Neural progenitor cell (in vitro differentiated cells): ENCODE results near the gene OS9. TPM values are rescaled to one million over a fixed set of nuclear protein-coding genes. Genes with fewer than 3 reads are reported as not detected.

Experiments
- DNase-seq: peaks from one replicate; pipeline ENCODE4 v3.0.0-alpha.2; 2016; ENCODE audit warnings: low spot score
- H2AFZ ChIP-seq: fragments of 200-600 bp; sonication (generic); replicated peaks from 2 replicates; pipeline ENCODE4 v1.6.1; 2016; ENCODE audit warnings: antibody characterized with exemption
- H3F3A ChIP-seq: fragments of 200-600 bp; sonication (generic); 2 replicates; pipeline ENCODE4 v1.6.1; 2016; ENCODE audit warnings: antibody characterized with exemption, low read depth
- H3K27ac ChIP-seq: fragments of 200-600 bp; sonication (generic); 2 replicates; pipeline ENCODE4 v1.5.1; 2016; ENCODE audit warnings: mild to moderate bottlenecking
- H3K27me3 ChIP-seq: fragments of 200-600 bp; sonication (generic); 2 replicates; pipeline ENCODE4 v1.6.1; 2016; ENCODE audit warnings: mild to moderate bottlenecking, moderate library complexity
- H3K36me3 ChIP-seq: fragments of 200-600 bp; sonication (generic); 2 replicates; pipeline ENCODE4 v1.5.1; 2016
- H3K4me1 ChIP-seq: fragments of 200-600 bp; sonication (generic); 2 replicates; pipeline ENCODE4 v1.6.1; 2016; ENCODE audit warnings: mixed run types
- H3K4me2 ChIP-seq: fragments of 200-600 bp; sonication (generic); 2 replicates; pipeline ENCODE4 v1.6.1; 2016
- H3K4me3 ChIP-seq: fragments of 200-600 bp; sonication (generic); 2 replicates; pipeline ENCODE4 v1.5.1; 2016
- H3K79me2 ChIP-seq: fragments of 200-600 bp; sonication (generic); 2 replicates; pipeline ENCODE4 v1.6.1; 2016; ENCODE audit warnings: low read depth
- H3K9ac ChIP-seq: fragments of 200-600 bp; sonication (generic); 2 replicates; pipeline ENCODE4 v1.6.1; 2016
- H3K9me3 ChIP-seq: fragments of 200-600 bp; sonication (generic); 2 replicates; pipeline ENCODE4 v1.5.1; 2016; ENCODE audit warnings: low read depth
- H4K20me1 ChIP-seq: fragments of 200-600 bp; sonication (generic); 2 replicates; pipeline ENCODE4 v1.6.1; 2016; ENCODE audit warnings: low read depth
- H3K27ac Mint-ChIP-seq: 3 replicates; pipeline ENCODE4 v1.8.0; 2021; ENCODE audit warnings: mixed read lengths
- H3K27me3 Mint-ChIP-seq: 2 replicates; pipeline ENCODE4 v1.8.0; 2022; ENCODE audit warnings: low read depth, mild to moderate bottlenecking, inconsistent platforms, moderate library complexity, mixed read lengths; ENCODE audit not compliant: insufficient read depth
- H3K36me3 Mint-ChIP-seq: 3 replicates; pipeline ENCODE4 v1.8.0; 2021; ENCODE audit warnings: mixed read lengths
- H3K4me1 Mint-ChIP-seq: 3 replicates; pipeline ENCODE4 v1.8.0; 2021; ENCODE audit warnings: mixed read lengths
- H3K4me3 Mint-ChIP-seq: 3 replicates; pipeline ENCODE4 v1.8.0; 2021; ENCODE audit warnings: mild to moderate bottlenecking, moderate library complexity, mixed read lengths
- H3K9me3 Mint-ChIP-seq: 3 replicates; pipeline ENCODE4 v1.8.0; 2020; ENCODE audit warnings: mixed read lengths
- EZH2 ChIP-seq: fragments of 200-600 bp; sonication (generic); IDR thresholded peaks from 2 replicates; pipeline ENCODE4 v1.6.1; 2017; ENCODE audit warnings: antibody characterized with exemption, mild to moderate bottlenecking, moderate library complexity
- EZH2phosphoT487 ChIP-seq: fragments of 200-600 bp; sonication (generic); IDR thresholded peaks from 2 replicates; pipeline ENCODE4 v1.6.1; 2017; ENCODE audit warnings: antibody characterized with exemption
- total RNA-seq: library from RNA; depleted of rRNA; stranded (reverse); fragments of >200 nt; gene quantifications from 2 replicates; pipeline ENCODE4 v1.2.3, GENCODE V29; 2015; ENCODE audit warnings: low replicate concordance
- TF ChIP-seq, protein P1 (sequence below): fragments of 200-600 bp; sonication (generic); IDR thresholded peaks from 2 replicates; pipeline ENCODE4 v1.5.1; 2017; ENCODE audit warnings: antibody characterized with exemption, mild to moderate bottlenecking

Gene OS9
- total RNA-seq, 1 donor from 2014 or later = 113 TPM

DNA sequence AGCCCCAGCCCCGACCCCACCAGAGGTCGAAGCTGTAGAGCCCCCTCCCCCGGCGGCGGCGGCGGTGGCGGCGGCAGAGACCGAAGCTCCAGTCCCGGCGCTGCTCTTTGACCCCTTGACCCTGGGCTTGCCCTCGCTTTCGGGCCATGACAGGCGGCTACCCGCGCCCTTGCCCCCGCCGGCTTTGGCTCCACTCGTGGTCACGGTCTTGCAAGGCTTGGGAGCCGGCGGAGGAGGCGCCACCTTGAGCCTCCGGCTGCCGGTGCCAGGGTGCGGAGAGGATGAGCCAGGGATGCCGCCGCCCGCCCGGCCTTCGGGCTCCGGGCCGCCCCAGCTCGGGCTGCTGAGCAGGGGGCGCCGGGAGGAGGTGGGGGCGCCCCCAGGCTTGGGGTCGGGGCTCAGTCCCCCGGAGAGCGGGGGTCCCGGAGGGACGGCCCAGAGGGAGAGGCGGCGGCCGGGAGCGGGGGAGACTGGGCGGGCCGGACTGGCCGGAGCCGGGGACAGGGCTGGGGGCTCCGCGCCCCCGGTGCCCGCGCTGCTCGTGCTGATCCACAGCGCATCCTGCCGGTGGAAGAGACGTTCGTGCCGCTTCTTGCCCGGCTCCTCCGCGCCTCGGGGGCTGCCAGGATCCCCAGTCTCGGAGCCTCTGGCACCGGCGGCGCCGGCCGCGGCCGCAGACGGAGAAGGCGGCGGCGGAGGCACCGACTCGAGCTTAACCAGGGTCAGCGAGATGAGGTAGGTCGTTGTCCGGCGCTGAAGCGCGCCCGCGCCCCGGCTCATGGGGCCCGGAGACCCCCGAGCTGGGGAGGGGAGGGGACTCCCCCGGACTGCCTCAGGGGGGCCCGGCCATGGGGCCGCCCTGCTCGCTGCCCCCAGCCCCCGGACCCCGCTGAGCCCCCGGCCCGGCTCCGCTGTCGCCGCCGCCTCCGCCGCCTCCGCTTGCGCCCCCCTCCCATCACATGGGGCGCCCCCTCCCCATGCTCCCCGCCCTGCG is 43.8 kb downstream of the OS9 start:
- Histone ChIP-seq H3K27me3 (peaks cover 100% of the 10 kb centered on the region), H4K20me1 (peaks cover 39% of the 10 kb centered on the region), H3K36me3 (no peaks in the 10 kb centered on the region), H3K4me3 (peak overlapping the region; percentile 80), H3K4me1 (peaks cover 24% of the 10 kb centered on the region), H3K4me2 (peak overlapping the region; percentile 98), H3K9ac (no peak overlapping the region), H3K27ac (no peak overlapping the region), H3K9me3 (no peaks in the 10 kb centered on the region), H3K79me2 (no peaks in the 10 kb centered on the region), H2AFZ (no peak overlapping the region), H3F3A (peaks cover 32% of the 10 kb centered on the region)
- Mint-ChIP-seq H3K27ac (no peak overlapping the region), H3K36me3 (no peaks in the 10 kb centered on the region), H3K4me3 (peak overlapping the region; percentile 80), H3K9me3 (no peaks in the 10 kb centered on the region), H3K27me3 (peaks cover 38% of the 10 kb centered on the region), H3K4me1 (peaks cover 49% of the 10 kb centered on the region)
- peak; percentile 80 for DNase-seq
- TF ChIP-seq, protein P1, sequence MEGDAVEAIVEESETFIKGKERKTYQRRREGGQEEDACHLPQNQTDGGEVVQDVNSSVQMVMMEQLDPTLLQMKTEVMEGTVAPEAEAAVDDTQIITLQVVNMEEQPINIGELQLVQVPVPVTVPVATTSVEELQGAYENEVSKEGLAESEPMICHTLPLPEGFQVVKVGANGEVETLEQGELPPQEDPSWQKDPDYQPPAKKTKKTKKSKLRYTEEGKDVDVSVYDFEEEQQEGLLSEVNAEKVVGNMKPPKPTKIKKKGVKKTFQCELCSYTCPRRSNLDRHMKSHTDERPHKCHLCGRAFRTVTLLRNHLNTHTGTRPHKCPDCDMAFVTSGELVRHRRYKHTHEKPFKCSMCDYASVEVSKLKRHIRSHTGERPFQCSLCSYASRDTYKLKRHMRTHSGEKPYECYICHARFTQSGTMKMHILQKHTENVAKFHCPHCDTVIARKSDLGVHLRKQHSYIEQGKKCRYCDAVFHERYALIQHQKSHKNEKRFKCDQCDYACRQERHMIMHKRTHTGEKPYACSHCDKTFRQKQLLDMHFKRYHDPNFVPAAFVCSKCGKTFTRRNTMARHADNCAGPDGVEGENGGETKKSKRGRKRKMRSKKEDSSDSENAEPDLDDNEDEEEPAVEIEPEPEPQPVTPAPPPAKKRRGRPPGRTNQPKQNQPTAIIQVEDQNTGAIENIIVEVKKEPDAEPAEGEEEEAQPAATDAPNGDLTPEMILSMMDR = peak; percentile 39
- TF ChIP-seq EZH2phosphoT487 (peak; percentile 96), EZH2 (peak; percentile 99)

DNA sequence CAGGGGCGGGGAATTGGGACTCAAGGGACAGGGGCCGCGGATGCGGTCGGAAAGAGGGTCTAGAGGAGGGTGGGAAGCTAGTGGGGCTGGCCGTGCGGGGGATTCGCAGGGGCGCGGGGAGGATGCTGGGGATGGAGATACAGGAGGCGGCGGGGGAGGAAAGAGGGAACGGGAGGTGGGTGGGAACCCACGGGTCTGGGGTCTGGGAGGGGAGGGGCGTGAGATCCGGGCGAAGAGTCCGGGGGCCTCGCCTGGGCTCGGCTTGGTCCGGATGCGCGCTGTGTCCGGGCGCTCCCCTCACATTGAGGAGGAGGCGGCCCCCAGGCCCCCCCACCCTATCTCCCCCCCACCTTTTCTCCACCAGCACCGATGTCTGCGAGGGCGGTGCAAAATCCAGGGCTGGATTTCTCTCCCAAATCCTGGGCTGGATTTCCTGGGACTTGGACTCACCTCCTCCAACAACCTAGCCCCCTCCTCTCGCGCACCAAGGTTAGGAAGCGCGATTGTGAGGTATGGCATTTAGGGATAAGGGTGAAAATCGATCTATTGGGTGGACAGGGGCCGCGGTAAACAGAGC is 44.8 kb downstream of the OS9 start, which contains the start of gene AGAP2:
TSS of gene AGAP2 (minus strand) at position 82 of the 577 bp plus-strand sequence. CDS start 496 bp downstream, outside the sequence.
- H3K27me3 Mint-ChIP-seq = peaks cover 37% of the 10 kb centered on the region
- peak within 1 kb of the TSS; percentile 80 for H3K4me3 ChIP-seq
- H3K4me3 Mint-ChIP-seq = peak within 1 kb of the TSS; percentile 92
- H3K79me2 ChIP-seq = no peaks in the 10 kb centered on the region
- H3K36me3 ChIP-seq = no peaks in the 10 kb centered on the region
- peak; percentile 80 for DNase-seq
- no peak within 1 kb of the TSS for H3K27ac Mint-ChIP-seq
- TF ChIP-seq EZH2 = no peak
- TF ChIP-seq, protein P1 = no peak
- TF ChIP-seq EZH2phosphoT487 = no peak
- peaks cover 49% of the 10 kb centered on the region for H3K4me1 Mint-ChIP-seq
- peaks cover 100% of the 10 kb centered on the region for H3K27me3 ChIP-seq
- peaks cover 39% of the 10 kb centered on the region for H4K20me1 ChIP-seq
- no peaks in the 10 kb centered on the region for H3K9me3 Mint-ChIP-seq
- H3K4me2 ChIP-seq = peak within 1 kb of the TSS; percentile 98
- peaks cover 24% of the 10 kb centered on the region for H3K4me1 ChIP-seq
- H3K27ac ChIP-seq = no peak within 1 kb of the TSS
- H3K36me3 Mint-ChIP-seq = no peaks in the 10 kb centered on the region
- no peak within 1 kb of the TSS for H3K9ac ChIP-seq
- H3F3A ChIP-seq = peaks cover 35% of the 10 kb centered on the region
- no peak within 1 kb of the TSS for H2AFZ ChIP-seq
- H3K9me3 ChIP-seq = no peaks in the 10 kb centered on the region

DNA sequence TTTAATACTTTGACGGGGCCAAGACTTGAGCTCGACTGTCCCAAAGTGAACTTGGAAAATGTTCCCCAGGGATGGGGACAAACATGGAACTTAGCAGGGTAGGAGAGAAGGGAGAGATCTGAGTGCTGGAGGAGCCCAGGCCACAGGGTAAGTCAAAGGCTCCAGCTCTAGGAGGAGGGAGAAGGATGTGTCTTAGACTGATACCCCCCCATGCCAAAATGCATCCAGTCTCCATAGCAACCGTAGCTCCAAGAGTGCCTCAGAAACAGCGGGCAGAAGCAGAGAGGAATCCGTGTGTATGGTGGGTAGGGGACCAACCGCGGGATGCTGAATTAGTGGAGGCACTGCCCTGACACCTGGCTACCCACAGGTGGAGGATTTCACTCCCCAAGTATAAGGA is 45.5 kb downstream of the OS9 start:
- Histone ChIP-seq H3K36me3 (no peaks in the 10 kb centered on the region), H3K4me1 (peaks cover 24% of the 10 kb centered on the region), H4K20me1 (peaks cover 38% of the 10 kb centered on the region), H3K4me3 (peak overlapping the region; percentile 80), H3F3A (peaks cover 42% of the 10 kb centered on the region), H3K4me2 (peak overlapping the region; percentile 98), H3K9me3 (no peaks in the 10 kb centered on the region), H3K9ac (no peak overlapping the region), H3K79me2 (no peaks in the 10 kb centered on the region), H3K27me3 (peaks cover 95% of the 10 kb centered on the region), H3K27ac (no peak overlapping the region), H2AFZ (no peak overlapping the region)
- Mint-ChIP-seq H3K27ac (no peak overlapping the region), H3K4me3 (peak overlapping the region; percentile 92), H3K36me3 (no peaks in the 10 kb centered on the region), H3K9me3 (no peaks in the 10 kb centered on the region), H3K27me3 (peaks cover 35% of the 10 kb centered on the region), H3K4me1 (peaks cover 51% of the 10 kb centered on the region)
- TF ChIP-seq EZH2phosphoT487 (no peak), EZH2 (no peak)
- TF ChIP-seq, protein P1 = no peak
- DNase-seq = peak; percentile 21
